ENCODE data around the gene ATP8A2.

ATP8A2 gene

DNA sequence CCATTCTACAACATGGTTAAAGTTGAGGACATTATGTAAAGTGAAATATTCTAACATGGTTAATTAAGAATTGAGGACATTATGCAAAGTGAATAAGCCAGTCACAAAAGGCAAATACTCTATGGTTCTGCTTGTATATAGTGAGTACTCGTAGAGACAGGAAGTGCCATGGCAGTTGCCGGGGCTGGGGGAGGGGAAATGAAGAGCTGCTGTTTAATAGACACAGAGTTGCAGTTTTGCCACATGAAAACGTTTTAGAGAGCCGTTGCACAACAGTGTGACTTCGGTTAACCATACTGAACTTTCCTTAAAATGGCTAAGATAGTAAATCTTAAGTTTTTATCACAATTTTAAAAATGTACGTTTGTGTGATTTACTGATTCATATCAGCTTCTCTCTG lies 503.1 kb downstream of the ATP8A2 start:
- H2BK12ac ChIP-seq (ENCODE audit: low read length in 2 of 2), result no peak overlapping the region
- H3K4me2 ChIP-seq (ENCODE audit: low read length, poor library complexity, severe bottlenecking), result no peak overlapping the region
- WGBS, result 47% methylated on average over 5 of the region's 6 CpGs
- no peak overlapping the region for H4K91ac ChIP-seq (ENCODE audit: low read length)
- no peak overlapping the region for H2AK5ac ChIP-seq (ENCODE audit: low read length, severe bottlenecking)
- H2BK15ac ChIP-seq (ENCODE audit: low read depth, poor library complexity, severe bottlenecking), result no peak overlapping the region
- no peak overlapping the region for H3K27ac ChIP-seq (ENCODE audit: low read length, poor library complexity, severe bottlenecking)
- H3K79me1 ChIP-seq (replicated peaks; ENCODE audit: low read length, poor library complexity, severe bottlenecking), result no peaks in the 10 kb centered on the region
- DNase-seq, result peak; percentile 25
- peaks cover 7% of the 10 kb centered on the region for H3K4me1 ChIP-seq (ENCODE audit: control insufficient read depth, insufficient read depth, low read depth, low read length)
- no peak overlapping the region for H3K4me3 ChIP-seq (ENCODE audit: insufficient read depth in 1 of 2, low read depth in 1 of 2, low read length in 2 of 2)
- H3K27me3 ChIP-seq (ENCODE audit: control insufficient read depth in 1 of 2, insufficient read depth in 1 of 2, low read length in 2 of 2), result peaks cover 0 to 34% of the 10 kb centered on the region in 2 experiments
- H3K4ac ChIP-seq (ENCODE audit: low read depth in 1 of 2, low read length in 2 of 2), result no peak overlapping the region
- H4K8ac ChIP-seq (ENCODE audit: low read length), result no peak overlapping the region
- no peak overlapping the region for H3K23ac ChIP-seq (ENCODE audit: low read length in 2 of 2)
- H3K9ac ChIP-seq (ENCODE audit: low read length), result no peak overlapping the region
- H2BK5ac ChIP-seq (ENCODE audit: low read depth, low read length, poor library complexity, severe bottlenecking), result no peak overlapping the region
- peaks cover 0 to 5% of the 10 kb centered on the region in 2 experiments for H3K36me3 ChIP-seq (ENCODE audit: control insufficient read depth in 1 of 2, insufficient read depth in 2 of 2, low read depth in 1 of 2, low read length in 2 of 2)
- no peak overlapping the region for H3K18ac ChIP-seq (ENCODE audit: low read depth in 1 of 2, low read length in 2 of 2)
- no peak overlapping the region for H3K14ac ChIP-seq (ENCODE audit: low read length in 2 of 2)
- no peak overlapping the region for H2BK120ac ChIP-seq (ENCODE audit: low read depth, low read length)
- H3K9me3 ChIP-seq (ENCODE audit: control insufficient read depth, low read length), result no peaks in the 10 kb centered on the region
- no peak overlapping the region for H2AFZ ChIP-seq (ENCODE audit: low read depth, low read length)

DNA sequence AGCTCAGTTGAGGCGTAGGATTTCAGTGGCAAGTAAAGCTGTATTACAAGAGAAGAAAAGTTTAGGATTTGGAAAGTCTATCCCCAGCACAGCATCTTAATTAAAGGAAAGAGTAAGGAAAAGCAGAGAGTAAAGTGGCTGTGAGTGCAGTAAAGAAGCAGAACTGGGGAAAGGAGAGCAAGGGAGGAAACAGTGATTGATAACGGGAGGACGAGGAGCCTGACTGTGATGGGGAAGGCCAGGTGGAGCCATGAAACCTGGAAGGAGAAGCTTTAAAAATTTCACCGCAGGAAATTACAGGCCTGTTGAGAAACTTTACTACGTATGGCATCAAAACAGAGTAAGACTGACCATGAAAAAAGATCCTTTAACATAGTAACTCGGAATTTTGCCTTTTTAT lies 504.5 kb downstream of the ATP8A2 start:
- Histone ChIP-seq H2BK12ac (ENCODE audit: low read length in 2 of 2) (peak overlapping the region in 1 of 2 experiments; percentile 86), H3K79me1 (replicated peaks; ENCODE audit: low read length, poor library complexity, severe bottlenecking) (no peaks in the 10 kb centered on the region), H3K18ac (ENCODE audit: low read depth in 1 of 2, low read length in 2 of 2) (no peak overlapping the region), H3K23ac (ENCODE audit: low read length in 2 of 2) (no peak overlapping the region), H3K4me2 (ENCODE audit: low read length, poor library complexity, severe bottlenecking) (no peak overlapping the region), H2AK5ac (ENCODE audit: low read length, severe bottlenecking) (no peak overlapping the region), H3K9ac (ENCODE audit: low read length) (no peak overlapping the region), H4K8ac (ENCODE audit: low read length) (peak overlapping the region; percentile 67), H2BK15ac (ENCODE audit: low read depth, poor library complexity, severe bottlenecking) (no peak overlapping the region), H3K9me3 (ENCODE audit: control insufficient read depth, low read length) (no peaks in the 10 kb centered on the region), H3K27me3 (ENCODE audit: control insufficient read depth in 1 of 2, insufficient read depth in 1 of 2, low read length in 2 of 2) (peaks cover 0 to 31% of the 10 kb centered on the region in 2 experiments), H3K4me3 (ENCODE audit: insufficient read depth in 1 of 2, low read depth in 1 of 2, low read length in 2 of 2) (no peak overlapping the region), H2AFZ (ENCODE audit: low read depth, low read length) (no peak overlapping the region), H4K91ac (ENCODE audit: low read length) (no peak overlapping the region), H2BK120ac (ENCODE audit: low read depth, low read length) (no peak overlapping the region), H3K27ac (ENCODE audit: low read length, poor library complexity, severe bottlenecking) (no peak overlapping the region), H3K4me1 (ENCODE audit: control insufficient read depth, insufficient read depth, low read depth, low read length) (peaks cover 7% of the 10 kb centered on the region), H3K14ac (ENCODE audit: low read length in 2 of 2) (no peak overlapping the region), H3K36me3 (ENCODE audit: control insufficient read depth in 1 of 2, insufficient read depth in 2 of 2, low read depth in 1 of 2, low read length in 2 of 2) (peaks cover 0 to 3% of the 10 kb centered on the region in 2 experiments), H3K4ac (ENCODE audit: low read depth in 1 of 2, low read length in 2 of 2) (no peak overlapping the region), H2BK5ac (ENCODE audit: low read depth, low read length, poor library complexity, severe bottlenecking) (no peak overlapping the region)
- no peak for DNase-seq
- WGBS, result 88% methylated on average over 5 of the region's 6 CpGs

DNA sequence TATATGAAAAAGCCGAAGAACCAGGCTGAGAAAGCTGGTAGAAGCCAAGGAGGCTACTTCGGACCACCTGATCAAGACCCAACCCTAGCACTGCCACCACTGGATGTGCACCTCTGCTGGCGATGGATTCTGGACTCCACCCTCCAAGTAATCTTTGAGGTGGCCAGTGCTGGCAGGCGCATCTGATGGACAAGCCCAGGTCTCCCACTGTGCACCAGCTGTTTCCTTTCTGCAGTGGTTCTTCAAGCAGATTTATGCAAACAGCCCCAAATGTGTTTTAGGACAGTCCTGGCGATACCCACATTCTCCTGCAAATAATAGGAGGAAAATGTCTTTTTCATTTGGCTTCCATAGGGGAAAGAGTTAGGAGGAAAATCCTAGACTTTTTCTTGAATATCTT lies 507.7 kb downstream of the ATP8A2 start:
- Histone ChIP-seq H2BK120ac (ENCODE audit: low read depth, low read length) (no peak overlapping the region), H3K27ac (ENCODE audit: low read length, poor library complexity, severe bottlenecking) (no peak overlapping the region)
- no peak for DNase-seq

DNA sequence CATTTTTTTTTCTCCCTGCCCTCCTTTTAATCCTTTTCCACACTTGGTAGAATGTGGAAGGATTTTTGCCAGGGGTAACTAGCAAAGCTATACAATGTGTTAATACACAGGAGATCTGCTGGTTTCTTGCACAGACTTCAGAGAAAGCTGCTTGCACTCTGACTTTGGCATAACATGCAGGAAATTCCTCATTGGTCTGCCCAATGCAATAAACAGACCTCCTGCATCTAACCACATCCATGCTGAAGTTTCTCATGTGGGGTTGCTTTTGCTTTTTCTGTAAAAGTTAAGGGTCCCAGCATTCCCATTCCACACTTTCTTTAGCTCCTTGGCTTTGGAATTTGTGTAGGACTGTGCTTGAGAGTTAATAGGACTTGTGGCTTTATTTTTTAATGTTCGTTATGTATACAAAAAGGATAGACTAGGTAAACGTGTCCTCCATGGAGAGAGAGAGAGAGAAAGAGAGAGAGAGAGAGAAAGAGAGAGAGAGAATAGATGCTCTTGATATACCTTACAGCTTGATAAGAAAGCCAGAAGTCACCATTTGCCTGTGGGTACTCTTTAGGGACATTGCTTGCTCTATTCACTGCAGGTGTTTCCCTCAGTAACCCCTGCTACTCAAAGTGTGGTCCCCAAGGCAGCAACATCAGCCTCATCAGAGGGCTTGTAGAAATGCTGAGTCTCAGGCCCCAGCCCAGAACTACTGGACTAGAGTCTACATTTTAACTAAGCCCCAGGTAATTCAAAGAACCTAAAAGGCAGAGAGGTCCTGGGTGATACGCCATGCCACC lies 509.6 kb downstream of the ATP8A2 start:
- H2BK15ac ChIP-seq (ENCODE audit: low read depth, poor library complexity, severe bottlenecking), result no peak overlapping the region
- H2BK120ac ChIP-seq (ENCODE audit: low read depth, low read length), result no peak overlapping the region
- H3K23ac ChIP-seq (ENCODE audit: low read length in 2 of 2), result no peak overlapping the region
- peak overlapping the region; percentile 90 for H2BK5ac ChIP-seq (ENCODE audit: low read depth, low read length, poor library complexity, severe bottlenecking)
- H3K4me2 ChIP-seq (ENCODE audit: low read length, poor library complexity, severe bottlenecking), result peak overlapping the region; percentile 39
- H3K4ac ChIP-seq (ENCODE audit: low read depth in 1 of 2, low read length in 2 of 2), result peak overlapping the region in 1 of 2 experiments; percentile 4
- H2AK5ac ChIP-seq (ENCODE audit: low read length, severe bottlenecking), result peak overlapping the region; percentile 54
- H3K4me1 ChIP-seq (ENCODE audit: control insufficient read depth, insufficient read depth, low read depth, low read length), result peaks cover 31% of the 10 kb centered on the region
- no peak overlapping the region for H2BK12ac ChIP-seq (ENCODE audit: low read length in 2 of 2)
- peaks cover 0 to 74% of the 10 kb centered on the region in 2 experiments for H3K27me3 ChIP-seq (ENCODE audit: control insufficient read depth in 1 of 2, insufficient read depth in 1 of 2, low read length in 2 of 2)
- peak overlapping the region; percentile 94 for H3K27ac ChIP-seq (ENCODE audit: low read length, poor library complexity, severe bottlenecking)
- no peaks in the 10 kb centered on the region for H3K9me3 ChIP-seq (ENCODE audit: control insufficient read depth, low read length)
- peak overlapping the region; percentile 50 for H4K8ac ChIP-seq (ENCODE audit: low read length)
- peak overlapping the region in 1 of 2 experiments; percentile 41 for H3K18ac ChIP-seq (ENCODE audit: low read depth in 1 of 2, low read length in 2 of 2)
- 77% methylated on average over 3 of the region's 3 CpGs for WGBS
- no peak overlapping the region for H3K9ac ChIP-seq (ENCODE audit: low read length)
- H4K91ac ChIP-seq (ENCODE audit: low read length), result no peak overlapping the region
- H3K4me3 ChIP-seq (ENCODE audit: insufficient read depth in 1 of 2, low read depth in 1 of 2, low read length in 2 of 2), result no peak overlapping the region
- H2AFZ ChIP-seq (ENCODE audit: low read depth, low read length), result no peak overlapping the region
- H3K14ac ChIP-seq (ENCODE audit: low read length in 2 of 2), result no peak overlapping the region
- DNase-seq, result peak; percentile 66
- H3K36me3 ChIP-seq (ENCODE audit: control insufficient read depth in 1 of 2, insufficient read depth in 2 of 2, low read depth in 1 of 2, low read length in 2 of 2), result no peaks in the 10 kb centered on the region
- H3K79me1 ChIP-seq (replicated peaks; ENCODE audit: low read length, poor library complexity, severe bottlenecking), result no peaks in the 10 kb centered on the region

More for the DNA sequence above, 507.7 kb downstream of the ATP8A2 start:
- no peak overlapping the region for H2AFZ ChIP-seq (ENCODE audit: low read depth, low read length)
- H4K91ac ChIP-seq (ENCODE audit: low read length), result no peak overlapping the region
- H3K4me1 ChIP-seq (ENCODE audit: control insufficient read depth, insufficient read depth, low read depth, low read length), result peaks cover 19% of the 10 kb centered on the region
- H2BK12ac ChIP-seq (ENCODE audit: low read length in 2 of 2), result no peak overlapping the region
- 95% methylated on average over 4 of the region's 5 CpGs for WGBS
- H3K9ac ChIP-seq (ENCODE audit: low read length), result no peak overlapping the region
- H3K23ac ChIP-seq (ENCODE audit: low read length in 2 of 2), result no peak overlapping the region
- H3K14ac ChIP-seq (ENCODE audit: low read length in 2 of 2), result no peak overlapping the region
- no peak overlapping the region for H4K8ac ChIP-seq (ENCODE audit: low read length)
- H3K4me3 ChIP-seq (ENCODE audit: insufficient read depth in 1 of 2, low read depth in 1 of 2, low read length in 2 of 2), result no peak overlapping the region
- no peak overlapping the region for H3K4ac ChIP-seq (ENCODE audit: low read depth in 1 of 2, low read length in 2 of 2)
- H2AK5ac ChIP-seq (ENCODE audit: low read length, severe bottlenecking), result no peak overlapping the region
- no peak overlapping the region for H3K4me2 ChIP-seq (ENCODE audit: low read length, poor library complexity, severe bottlenecking)
- H2BK5ac ChIP-seq (ENCODE audit: low read depth, low read length, poor library complexity, severe bottlenecking), result no peak overlapping the region
- no peaks in the 10 kb centered on the region for H3K36me3 ChIP-seq (ENCODE audit: control insufficient read depth in 1 of 2, insufficient read depth in 2 of 2, low read depth in 1 of 2, low read length in 2 of 2)
- no peak overlapping the region for H3K18ac ChIP-seq (ENCODE audit: low read depth in 1 of 2, low read length in 2 of 2)
- H3K79me1 ChIP-seq (replicated peaks; ENCODE audit: low read length, poor library complexity, severe bottlenecking), result no peaks in the 10 kb centered on the region
- peaks cover 0 to 60% of the 10 kb centered on the region in 2 experiments for H3K27me3 ChIP-seq (ENCODE audit: control insufficient read depth in 1 of 2, insufficient read depth in 1 of 2, low read length in 2 of 2)
- no peaks in the 10 kb centered on the region for H3K9me3 ChIP-seq (ENCODE audit: control insufficient read depth, low read length)
- H2BK15ac ChIP-seq (ENCODE audit: low read depth, poor library complexity, severe bottlenecking), result no peak overlapping the region
